Neural cell (in vitro differentiated cells): ENCODE results near the gene NLRC5. TPM values are rescaled to one million over a fixed set of nuclear protein-coding genes. Genes with fewer than 3 reads are reported as not detected.

ENCODE experiments used
- H2AFZ ChIP-seq: fragments of 200-600, 300-800 bp; sonication (generic), shearing (Covaris generic); 2 replicates; pipeline ENCODE4 v1.6.0; 2014; ENCODE audit warnings: low read depth, mild to moderate bottlenecking, antibody characterized with exemption, low read length, moderate library complexity
- H3F3A ChIP-seq: fragments of 200-600 bp; shearing (Covaris generic); 2 replicates; pipeline ENCODE4 v1.6.1; 2016; ENCODE audit warnings: mild to moderate bottlenecking, moderate library complexity, mixed read lengths, antibody characterized with exemption, low read length; ENCODE audit not compliant: insufficient read depth, poor library complexity, severe bottlenecking
- H3K27ac ChIP-seq: fragments of 200-600, 300-800 bp; sonication (generic), shearing (Covaris generic); 2 replicates; pipeline ENCODE4 v1.5.1; 2014; ENCODE audit warnings: mild to moderate bottlenecking, low read length, moderate library complexity
- H3K27me3 ChIP-seq: fragments of 300-800, 200-600 bp; sonication (generic), shearing (Covaris generic); 2 replicates; pipeline ENCODE4 v1.6.0; 2014; ENCODE audit warnings: mild to moderate bottlenecking, low read depth, low read length, moderate library complexity; ENCODE audit not compliant: insufficient read depth
- H3K36me3 ChIP-seq: fragments of 300-800, 200-600 bp; sonication (generic), shearing (Covaris generic); 2 replicates; pipeline ENCODE4 v1.5.1; 2014; ENCODE audit warnings: mild to moderate bottlenecking, antibody characterized with exemption, low read length, moderate library complexity; ENCODE audit not compliant: insufficient read depth
- H3K4me2 ChIP-seq: fragments of 300-800, 200-600 bp; sonication (generic), shearing (Covaris generic); 2 replicates; pipeline ENCODE4 v1.6.0; 2014; ENCODE audit warnings: mild to moderate bottlenecking, low read length
- H3K4me3 ChIP-seq: fragments of 300-800, 200-600 bp; sonication (generic), shearing (Covaris generic); 2 replicates; pipeline ENCODE4 v1.5.1; 2014; ENCODE audit warnings: mild to moderate bottlenecking, low read length, moderate library complexity
- H3K79me2 ChIP-seq: fragments of 200-600 bp; shearing (Covaris generic); replicated peaks from 2 replicates; pipeline ENCODE4 v1.6.0; 2014; ENCODE audit warnings: mild to moderate bottlenecking, low read length, moderate library complexity; ENCODE audit not compliant: insufficient read depth
- H3K9ac ChIP-seq: fragments of 300-800, 200-600 bp; sonication (generic), shearing (Covaris generic); 2 replicates; pipeline ENCODE4 v1.6.1; 2016; ENCODE audit warnings: mild to moderate bottlenecking, low read length, mixed read lengths
- H3K9me2 ChIP-seq: fragments of 200-600 bp; shearing (Covaris generic); 2 replicates; pipeline ENCODE4 v1.6.1; 2016; ENCODE audit warnings: mild to moderate bottlenecking, low read length, mixed read lengths; ENCODE audit not compliant: insufficient read depth
- H3K9me3 ChIP-seq: fragments of 200-600, 300-800 bp; sonication (generic), shearing (Covaris generic); 2 replicates; pipeline ENCODE4 v1.6.1; 2016; ENCODE audit warnings: mild to moderate bottlenecking, mixed run types, low read length, moderate library complexity, mixed read lengths
- H4K20me1 ChIP-seq: fragments of 200-600 bp; shearing (Covaris generic); 2 replicates; pipeline ENCODE4 v1.6.1; 2016; ENCODE audit warnings: mild to moderate bottlenecking, mixed run types; ENCODE audit not compliant: insufficient read depth
- CTCF ChIP-seq: fragments of 450-650 bp; IDR thresholded peaks from 2 replicates; pipeline ENCODE4 v1.5.1; 2014; ENCODE audit warnings: antibody characterized with exemption, mild to moderate bottlenecking, moderate library complexity; ENCODE audit not compliant: poor library complexity, severe bottlenecking
- EP300 ChIP-seq: fragments of 450-650 bp; conservative IDR thresholded peaks from 2 replicates; pipeline ENCODE4 v1.6.1; 2014; ENCODE audit warnings: antibody characterized with exemption, mild to moderate bottlenecking, moderate library complexity; ENCODE audit not compliant: poor library complexity, severe bottlenecking
- EZH2 ChIP-seq: fragments of 200-600, 300-800 bp; shearing (Covaris generic), sonication (generic); IDR thresholded peaks from 2 replicates; pipeline ENCODE4 v1.6.1; 2014; ENCODE audit warnings: antibody characterized with exemption, low read length, borderline replicate concordance, mild to moderate bottlenecking; ENCODE audit not compliant: insufficient read depth, poor library complexity, severe bottlenecking
- MXI1 ChIP-seq: fragments of 450-650 bp; conservative IDR thresholded peaks from 2 replicates; pipeline ENCODE4 v1.6.1; 2014; ENCODE audit warnings: antibody characterized with exemption, mild to moderate bottlenecking; ENCODE audit not compliant: poor library complexity, severe bottlenecking
- POLR2AphosphoS5 ChIP-seq: IDR thresholded peaks from 2 replicates; pipeline ENCODE4 v1.6.1; 2012
- RAD21 ChIP-seq: fragments of 450-650 bp; conservative IDR thresholded peaks from 2 replicates; pipeline ENCODE4 v1.6.1; 2014; ENCODE audit warnings: antibody characterized with exemption, mild to moderate bottlenecking, moderate library complexity
- REST ChIP-seq: IDR thresholded peaks from 2 replicates; pipeline ENCODE4 v1.6.1; 2012; ENCODE audit warnings: borderline replicate concordance
- SMC3 ChIP-seq: fragments of 450-650 bp; conservative IDR thresholded peaks from 2 replicates; pipeline ENCODE4 v1.6.1; 2014; ENCODE audit warnings: antibody characterized with exemption, mild to moderate bottlenecking, moderate library complexity; ENCODE audit not compliant: poor library complexity
- TAF1 ChIP-seq: IDR thresholded peaks from 2 replicates; pipeline ENCODE4 v1.6.1; 2012; ENCODE audit warnings: low read depth
- polyA plus RNA-seq: library from polyadenylated mRNA; depleted of rRNA; stranded (reverse); fragments of >200 nt; gene quantifications from 2 replicates; pipeline ENCODE4 v1.2.3, GENCODE V29; 2014

Gene NLRC5
- polyA plus RNA-seq, 1 donor from 2014 or later = not detected

- Histone ChIP-seq H3K27me3 (no peaks in the 10 kb centered on the region), H3K9me2 (no peaks in the 10 kb centered on the region), H3K4me2 (no peak overlapping the region), H3K4me3 (no peak overlapping the region), H3K79me2 (no peaks in the 10 kb centered on the region), H3F3A (no peaks in the 10 kb centered on the region), H4K20me1 (no peaks in the 10 kb centered on the region), H2AFZ (no peak overlapping the region), H3K36me3 (no peaks in the 10 kb centered on the region), H3K9ac (no peak overlapping the region), H3K27ac (no peak overlapping the region), H3K9me3 (no peaks in the 10 kb centered on the region)
- TF ChIP-seq EZH2 = no peak
- TF ChIP-seq TAF1 = no peak
- TF ChIP-seq RAD21 = no peak
- TF ChIP-seq EP300 = no peak
- no peak for TF ChIP-seq CTCF
- no peak for TF ChIP-seq POLR2AphosphoS5
- TF ChIP-seq REST = no peak
- no peak for TF ChIP-seq MXI1
- no peak for TF ChIP-seq SMC3
These were observed 45.5 kb upstream of the NLRC5 start for GRCh38 chr16:56943761-56944375.

- no peaks in the 10 kb centered on the region for H3K9me3 ChIP-seq
- H2AFZ ChIP-seq = no peak overlapping the region
- no peaks in the 10 kb centered on the region for H3K79me2 ChIP-seq
- H3K4me3 ChIP-seq = no peak overlapping the region
- H4K20me1 ChIP-seq = no peaks in the 10 kb centered on the region
- no peaks in the 10 kb centered on the region for H3K9me2 ChIP-seq
- H3K9ac ChIP-seq = no peak overlapping the region
- no peaks in the 10 kb centered on the region for H3F3A ChIP-seq
- no peak overlapping the region for H3K27ac ChIP-seq
- no peak overlapping the region for H3K4me2 ChIP-seq
- TF ChIP-seq REST = no peak
- TF ChIP-seq SMC3 = no peak
- TF ChIP-seq EP300 = no peak
- TF ChIP-seq TAF1 = no peak
- TF ChIP-seq RAD21 = no peak
- no peak for TF ChIP-seq MXI1
- no peak for TF ChIP-seq EZH2
- no peak for TF ChIP-seq CTCF
- no peak for TF ChIP-seq POLR2AphosphoS5
- no peaks in the 10 kb centered on the region for H3K36me3 ChIP-seq
- no peaks in the 10 kb centered on the region for H3K27me3 ChIP-seq
These were observed 44.2 kb upstream of the NLRC5 start for GRCh38 chr16:56944954-56945839.
